Left ventricle myocardium superior (tissue), 1 donor: ENCODE data around the gene SORCS2. TPM values are rescaled to one million over a fixed set of nuclear protein-coding genes. Genes with fewer than 3 reads are reported as not detected.
A peak's percentile ranks its signal among the peaks of the same experiment; 100 is the strongest.

Experiments
- ATAC-seq: fragments of 200-7000 bp; cut with Tn5 transposase; one replicate; pipeline ENCODE4 v1.9.1; 2020; ENCODE audit warnings: mild to moderate bottlenecking, moderate library complexity
- DNase-seq: peaks from one replicate; pipeline ENCODE4 v3.0.0-alpha.2; 2020
- intact Hi-C: fragments of 100-400 bp; cut with micrococcal nuclease; formaldehyde crosslinking; loops from one replicate; pipeline ENCODE4 v1.11.0; 2022
- total RNA-seq: library from RNA; stranded (reverse); fragmentation: NEBNext Ultra II Directional; extraction: Animal tissue kit (Norgen Biotek cat#: 25700); gene quantifications from one replicate; pipeline ENCODE4 v1.2.1, GENCODE V29; 2021
- donor health status: DM: no; HTN: yes; CAD: no; lungs with severe emphysema.

Gene SORCS2
- total RNA-seq, 1 donor from 2014 or later: 1.5 TPM

GRCh38 chr4:7653510-7654369 is 461.4 kb downstream of the SORCS2 start:
- intact Hi-C loops: no loop called here
- DNase-seq (peak; percentile 38), ATAC-seq (peak; percentile 35)

GRCh38 chr4:7654550-7655445 is 462.5 kb downstream of the SORCS2 start:
- ATAC-seq (no peak), DNase-seq (peak; percentile 28)
- intact Hi-C loops: no loop called here

GRCh38 chr4:7655511-7656243 is 463.3 kb downstream of the SORCS2 start:
- intact Hi-C loops: no loop called here
- DNase-seq: peak; percentile 20
- ATAC-seq: no peak

GRCh38 chr4:7656244-7656800 is 464.0 kb downstream of the SORCS2 start:
- no peak for ATAC-seq
- DNase-seq: peak; percentile 16
- intact Hi-C loops: no loop called here

GRCh38 chr4:7657545-7658297 is 465.4 kb downstream of the SORCS2 start:
- ATAC-seq (no peak), DNase-seq (no peak)
- intact Hi-C loops: no loop called here

GRCh38 chr4:7658341-7659204 is 466.2 kb downstream of the SORCS2 start:
- intact Hi-C loops: no loop called here
- DNase-seq: peak; percentile 6
- no peak for ATAC-seq

- peak; percentile 2 for DNase-seq
- intact Hi-C loops: no loop called here
- ATAC-seq: no peak
Observed at GRCh38 chr4:7659429-7660175, 467.3 kb downstream of the SORCS2 start.

- intact Hi-C loops: no loop called here
- DNase-seq: peak; percentile 10
- ATAC-seq: no peak
Observed at GRCh38 chr4:7660176-7661039, 468.1 kb downstream of the SORCS2 start.

GRCh38 chr4:7661066-7661748 is 468.9 kb downstream of the SORCS2 start:
- intact Hi-C loops: no loop called here
- DNase-seq: peak; percentile 8
- ATAC-seq: no peak

GRCh38 chr4:7661846-7662506 is 469.6 kb downstream of the SORCS2 start:
- ATAC-seq (no peak), DNase-seq (peak; percentile 22)
- intact Hi-C loops: no loop called here

- DNase-seq (peak; percentile 4), ATAC-seq (no peak)
- intact Hi-C loops: no loop called here
Observed at GRCh38 chr4:7662507-7662846, 470.1 kb downstream of the SORCS2 start.

GRCh38 chr4:7663075-7663541 is 470.8 kb downstream of the SORCS2 start:
- no peak for ATAC-seq
- peak; percentile 6 for DNase-seq
- intact Hi-C loops: no loop called here

GRCh38 chr4:7664106-7664505 is 471.8 kb downstream of the SORCS2 start:
- DNase-seq (peak; percentile 12), ATAC-seq (no peak)
- intact Hi-C loops: no loop called here

GRCh38 chr4:7665321-7665720 is 473.0 kb downstream of the SORCS2 start:
- intact Hi-C loops: no loop called here
- DNase-seq: peak; percentile 6

GRCh38 chr4:7666011-7666410 is 473.7 kb downstream of the SORCS2 start:
- DNase-seq (peak; percentile 8), ATAC-seq (no peak)
- intact Hi-C loops: no loop called here

More at GRCh38 chr4:7665321-7665720, 473.0 kb downstream of the SORCS2 start:
- no peak for ATAC-seq
